Measurements from ENCODE around the gene SERPINI2.
A peak's percentile ranks its signal among the peaks of the same experiment; 100 is the strongest.

SERPINI2 gene

DNA sequence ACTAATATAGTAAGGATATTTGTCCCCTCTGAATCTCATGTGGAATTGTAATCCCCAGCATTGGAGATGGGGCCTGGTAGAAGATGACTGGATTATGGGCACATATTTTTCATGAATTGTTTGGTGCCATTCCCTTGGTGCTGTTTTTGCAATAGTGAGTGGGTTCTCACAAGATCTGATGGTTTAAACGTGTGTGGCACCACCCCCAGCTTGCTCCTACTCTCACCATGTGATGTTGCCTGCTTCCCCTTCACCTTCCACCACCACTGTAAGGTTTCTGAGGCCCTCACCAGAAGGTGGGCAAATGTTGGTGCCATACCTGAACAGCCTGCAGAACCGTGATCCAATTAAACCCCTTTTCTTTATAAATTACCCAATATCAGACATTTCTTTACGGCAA is 28.1 kb upstream of the SERPINI2 start:
- DNase-seq: no peak
- Histone ChIP-seq H3K27me3 (ENCODE audit: insufficient read depth, low read depth, severe bottlenecking) (no peaks in the 10 kb centered on the region), H3K4me3 (ENCODE audit: low read depth, low read length) (no peak overlapping the region), H3K36me3 (no peaks in the 10 kb centered on the region), H3K9me3 (ENCODE audit: severe bottlenecking) (no peaks in the 10 kb centered on the region), H3K27ac (no peak overlapping the region)
- TF ChIP-seq, protein P1, sequence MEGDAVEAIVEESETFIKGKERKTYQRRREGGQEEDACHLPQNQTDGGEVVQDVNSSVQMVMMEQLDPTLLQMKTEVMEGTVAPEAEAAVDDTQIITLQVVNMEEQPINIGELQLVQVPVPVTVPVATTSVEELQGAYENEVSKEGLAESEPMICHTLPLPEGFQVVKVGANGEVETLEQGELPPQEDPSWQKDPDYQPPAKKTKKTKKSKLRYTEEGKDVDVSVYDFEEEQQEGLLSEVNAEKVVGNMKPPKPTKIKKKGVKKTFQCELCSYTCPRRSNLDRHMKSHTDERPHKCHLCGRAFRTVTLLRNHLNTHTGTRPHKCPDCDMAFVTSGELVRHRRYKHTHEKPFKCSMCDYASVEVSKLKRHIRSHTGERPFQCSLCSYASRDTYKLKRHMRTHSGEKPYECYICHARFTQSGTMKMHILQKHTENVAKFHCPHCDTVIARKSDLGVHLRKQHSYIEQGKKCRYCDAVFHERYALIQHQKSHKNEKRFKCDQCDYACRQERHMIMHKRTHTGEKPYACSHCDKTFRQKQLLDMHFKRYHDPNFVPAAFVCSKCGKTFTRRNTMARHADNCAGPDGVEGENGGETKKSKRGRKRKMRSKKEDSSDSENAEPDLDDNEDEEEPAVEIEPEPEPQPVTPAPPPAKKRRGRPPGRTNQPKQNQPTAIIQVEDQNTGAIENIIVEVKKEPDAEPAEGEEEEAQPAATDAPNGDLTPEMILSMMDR (IDR thresholded peaks at IDR 0.05; ENCODE audit: low read depth, low read length): no peak

DNA sequence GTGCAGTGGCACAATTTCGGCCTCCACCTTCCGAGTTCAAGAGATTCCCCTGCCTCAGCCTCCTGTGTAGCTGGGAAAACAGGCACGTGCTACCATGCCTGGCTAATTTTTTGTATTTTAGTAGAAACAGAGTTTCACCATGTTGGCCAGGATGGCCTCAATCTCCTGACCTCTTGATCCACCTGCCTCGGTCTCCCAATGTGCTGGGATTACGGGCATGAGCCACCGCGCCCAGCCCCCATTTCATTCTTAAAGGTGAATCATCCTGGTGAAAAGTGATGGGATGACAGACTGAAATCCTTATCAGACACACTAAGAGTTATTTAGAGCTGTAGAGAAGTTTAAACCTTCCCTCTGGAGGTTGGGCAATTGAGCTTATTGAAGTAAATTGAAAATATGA is 24.1 kb upstream of the SERPINI2 start:
- TF ChIP-seq, protein P1 (IDR thresholded peaks at IDR 0.05; ENCODE audit: low read depth, low read length): no peak
- Histone ChIP-seq H3K36me3 (no peaks in the 10 kb centered on the region), H3K27me3 (ENCODE audit: insufficient read depth, low read depth, severe bottlenecking) (no peaks in the 10 kb centered on the region), H3K4me3 (ENCODE audit: low read depth, low read length) (no peak overlapping the region), H3K27ac (no peak overlapping the region), H3K9me3 (ENCODE audit: severe bottlenecking) (no peaks in the 10 kb centered on the region)
- no peak for DNase-seq

DNA sequence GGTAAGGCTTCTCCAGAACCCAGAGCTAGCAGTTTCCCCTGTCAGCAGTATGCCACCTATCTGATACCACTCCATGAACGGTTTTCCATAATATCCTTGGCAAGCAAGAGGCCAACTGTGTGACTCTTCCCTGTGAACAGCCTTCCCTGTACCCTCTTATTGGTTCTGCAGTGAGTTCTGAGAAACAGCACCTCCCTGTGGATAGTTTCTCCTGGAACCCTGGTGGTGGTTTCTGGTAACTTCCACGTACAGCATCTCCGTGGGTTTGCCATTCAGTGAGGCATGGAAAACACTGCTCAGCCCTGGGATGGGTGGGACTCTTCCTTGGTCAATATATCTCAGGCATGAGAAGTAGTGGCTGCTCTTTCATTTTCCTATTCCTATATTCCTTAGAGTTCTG is 19.4 kb upstream of the SERPINI2 start:
- Histone ChIP-seq H3K27me3 (ENCODE audit: insufficient read depth, low read depth, severe bottlenecking) (no peaks in the 10 kb centered on the region), H3K9me3 (ENCODE audit: severe bottlenecking) (no peaks in the 10 kb centered on the region), H3K4me3 (ENCODE audit: low read depth, low read length) (no peak overlapping the region), H3K36me3 (no peaks in the 10 kb centered on the region), H3K27ac (no peak overlapping the region)
- TF ChIP-seq, protein P1 (IDR thresholded peaks at IDR 0.05; ENCODE audit: low read depth, low read length): peak; percentile 87
- DNase-seq: peak; percentile 29

DNA sequence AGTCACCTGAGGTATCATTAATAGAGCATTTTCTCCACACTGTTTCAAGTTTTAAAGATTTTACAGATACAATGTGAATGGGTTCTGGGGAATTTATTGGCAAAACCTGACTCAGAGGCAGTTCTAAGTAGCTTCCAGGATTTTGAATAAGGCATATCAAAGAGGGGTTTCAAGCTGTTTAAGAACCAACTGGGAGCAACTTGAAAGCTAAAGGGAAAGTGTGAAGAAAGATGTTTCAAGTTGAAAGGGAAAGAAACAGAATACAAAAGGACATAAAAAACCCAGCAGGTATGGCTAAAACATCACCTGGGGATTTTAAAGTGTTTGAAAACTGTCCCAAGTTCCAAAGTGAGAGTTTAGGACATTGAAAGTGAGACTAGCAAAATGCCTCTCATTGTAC is 17.8 kb upstream of the SERPINI2 start:
- Histone ChIP-seq H3K27ac (no peak overlapping the region), H3K27me3 (ENCODE audit: insufficient read depth, low read depth, severe bottlenecking) (no peaks in the 10 kb centered on the region), H3K36me3 (no peaks in the 10 kb centered on the region), H3K4me3 (ENCODE audit: low read depth, low read length) (no peak overlapping the region), H3K9me3 (ENCODE audit: severe bottlenecking) (no peaks in the 10 kb centered on the region)
- DNase-seq: no peak
- TF ChIP-seq, protein P1 (IDR thresholded peaks at IDR 0.05; ENCODE audit: low read depth, low read length): no peak

DNA sequence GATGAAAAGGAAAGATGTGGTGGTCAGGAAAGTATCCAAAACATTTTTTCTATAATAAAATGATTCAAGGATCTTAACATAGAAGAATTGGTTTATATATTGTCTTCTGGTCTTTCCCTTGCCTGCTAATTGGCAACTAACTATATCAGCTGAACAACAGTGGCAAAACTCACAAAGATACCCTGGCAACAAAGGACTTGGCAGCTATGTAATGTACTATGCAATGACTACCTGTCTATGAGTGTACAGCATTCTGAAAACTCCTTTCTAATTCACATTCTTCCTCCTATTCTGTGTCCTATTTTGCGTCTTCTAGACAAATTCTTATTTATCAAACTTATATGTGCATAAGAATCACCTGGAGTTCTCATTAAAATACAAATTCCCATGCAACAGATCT is 15.7 kb upstream of the SERPINI2 start:
- peaks cover 2% of the 10 kb centered on the region for H3K9me3 ChIP-seq (ENCODE audit: severe bottlenecking)
- DNase-seq: no peak
- TF ChIP-seq, protein P1 (IDR thresholded peaks at IDR 0.05; ENCODE audit: low read depth, low read length): no peak
- H3K4me3 ChIP-seq (ENCODE audit: low read depth, low read length): no peak overlapping the region
- H3K36me3 ChIP-seq: no peaks in the 10 kb centered on the region
- H3K27ac ChIP-seq: no peak overlapping the region
- H3K27me3 ChIP-seq (ENCODE audit: insufficient read depth, low read depth, severe bottlenecking): no peaks in the 10 kb centered on the region

DNA sequence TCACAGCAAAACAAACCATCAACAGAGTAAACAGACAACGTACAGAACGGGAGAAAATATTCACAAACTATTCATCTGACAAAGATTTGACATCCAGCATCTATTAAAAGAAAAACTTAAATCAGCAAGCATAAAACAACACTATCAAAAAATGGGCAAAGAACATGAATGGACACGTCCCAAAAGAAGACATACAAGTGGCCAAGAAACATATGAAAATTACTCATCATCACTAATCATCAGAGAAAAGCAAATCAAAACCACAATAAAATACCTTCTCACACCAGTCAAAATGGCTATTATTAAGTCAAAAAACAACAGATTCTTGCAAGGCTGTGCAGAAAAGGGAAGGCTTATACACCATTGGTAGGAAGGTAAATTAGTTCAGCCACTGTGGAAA is 13.7 kb upstream of the SERPINI2 start:
- Histone ChIP-seq H3K36me3 (no peaks in the 10 kb centered on the region), H3K9me3 (ENCODE audit: severe bottlenecking) (peaks cover 2% of the 10 kb centered on the region), H3K27me3 (ENCODE audit: insufficient read depth, low read depth, severe bottlenecking) (no peaks in the 10 kb centered on the region), H3K4me3 (ENCODE audit: low read depth, low read length) (no peak overlapping the region), H3K27ac (no peak overlapping the region)
- no peak for DNase-seq
- TF ChIP-seq, protein P1 (IDR thresholded peaks at IDR 0.05; ENCODE audit: low read depth, low read length): no peak

Measured in WERI-Rb-1 (cell line).